Activated naive CD8-positive, alpha-beta T cell treated with anti-CD3 and anti-CD28 coated beads, Interleukin-2, amount 50 U/mL, for 16 hours (primary cell): ENCODE data around the gene STX17.
A peak's percentile ranks its signal among the peaks of the same experiment; 100 is the strongest.
"Not testable (repeated sequence)": the region's sequence is repeated elsewhere in the genome, so short reads cannot be mapped to it uniquely, and the experiment has no call there.

Experiments
- DNase-seq: peaks from one replicate; pipeline ENCODE4 v3.0.0-alpha.2; 2020; ENCODE audit warnings: low read depth, low spot score

STX17 gene

GRCh38 chr9:99906403-99907207, at the start of gene STX17:
TSS of gene STX17 (plus strand) at chr9:99906654. CDS start at chr9:99915240, 8,586 bp downstream.
- DNase-seq = peak; percentile 54

GRCh38 chr9:99857576-99857975, 48.9 kb upstream of the STX17 start:
- DNase-seq = not testable (repeated sequence)

DNA sequence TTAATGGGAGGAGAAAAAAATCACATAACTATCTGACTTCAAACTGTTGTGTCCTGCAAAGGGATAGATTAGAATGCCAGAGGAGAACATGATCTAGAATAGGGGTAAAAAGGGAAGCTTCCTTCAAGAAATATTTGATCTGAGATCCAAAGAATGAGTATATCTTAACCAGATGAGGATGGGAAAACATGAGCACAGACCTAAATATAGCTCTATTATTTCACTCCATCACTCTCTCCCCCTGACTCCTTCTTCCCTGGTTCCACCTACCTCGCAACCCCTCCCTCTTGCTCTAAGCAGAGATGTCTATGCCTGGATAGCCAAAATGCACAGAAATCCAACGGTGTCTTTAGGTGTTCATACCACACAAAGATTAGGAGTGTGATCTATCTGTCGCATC, 48.4 kb upstream of the STX17 start:
- no peak for DNase-seq

GRCh38 chr9:99859243-99859980, 47.0 kb upstream of the STX17 start:
- no peak for DNase-seq

- no peak for DNase-seq
Observed at GRCh38 chr9:99860266-99860665, 46.2 kb upstream of the STX17 start.

- DNase-seq = no peak
Observed at GRCh38 chr9:99863955-99864354, 42.5 kb upstream of the STX17 start.

DNA sequence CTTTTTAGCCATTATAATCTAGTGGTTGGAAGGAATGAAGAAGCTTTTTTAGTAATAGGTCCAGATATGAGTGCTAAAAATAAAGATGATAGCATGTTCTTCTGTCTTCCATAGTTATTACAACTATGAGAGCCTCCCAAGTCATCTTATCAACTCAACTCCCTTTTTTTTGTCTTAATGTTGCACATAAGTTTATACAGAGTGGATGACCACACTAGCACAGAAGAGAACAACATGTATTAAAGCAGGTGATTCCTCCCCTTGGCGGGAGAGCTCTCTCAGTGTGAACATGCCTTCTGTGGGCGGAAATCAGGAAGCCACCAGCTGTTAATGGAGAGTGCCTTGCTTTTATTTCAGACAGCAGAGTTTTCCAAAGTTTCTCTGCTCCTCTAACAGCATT, 40.1 kb upstream of the STX17 start:
- DNase-seq = no peak

- DNase-seq = no peak
Observed at GRCh38 chr9:99867536-99867935, 38.9 kb upstream of the STX17 start.

DNA sequence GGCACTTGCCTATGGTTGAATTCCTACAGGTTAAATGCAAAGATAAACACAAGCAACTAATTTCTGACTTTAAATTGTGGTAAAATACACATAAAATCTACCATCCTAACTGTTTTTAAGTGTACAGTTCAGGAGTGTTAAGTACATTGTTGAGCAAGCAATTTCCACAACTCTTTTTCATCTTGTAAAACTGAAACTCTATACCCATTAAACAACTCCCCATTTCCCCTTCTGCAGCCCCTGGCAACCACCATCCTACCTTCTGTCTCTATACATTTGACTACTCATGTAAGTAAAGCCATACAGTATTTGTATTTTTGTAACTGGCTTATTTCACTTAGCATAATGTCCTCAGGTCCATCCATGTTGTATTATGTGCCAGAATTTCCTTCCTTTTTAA, 38.5 kb upstream of the STX17 start:
- DNase-seq = no peak

DNA sequence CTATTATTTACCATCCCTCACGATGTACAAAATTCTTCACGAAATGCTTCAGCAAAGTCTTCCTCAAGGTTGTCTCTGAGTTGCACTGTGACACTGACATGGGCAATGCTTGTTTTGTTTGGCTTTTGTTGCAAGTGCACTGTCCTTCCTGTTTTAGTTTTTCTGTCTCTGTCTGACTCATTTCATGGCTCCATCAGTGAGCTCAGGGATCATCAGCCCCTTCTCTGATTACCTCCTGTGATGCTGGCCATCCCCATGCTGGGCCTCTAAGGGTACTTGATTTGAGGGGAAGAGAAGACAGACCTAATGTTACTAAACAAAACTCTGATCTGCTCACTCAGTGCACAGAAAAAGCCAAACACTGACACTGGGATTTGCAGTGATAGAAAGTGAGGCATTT, 37.6 kb upstream of the STX17 start:
- no peak for DNase-seq

GRCh38 chr9:99870126-99870525, 36.3 kb upstream of the STX17 start:
- DNase-seq = no peak

GRCh38 chr9:99873531-99873930, 32.9 kb upstream of the STX17 start:
- no peak for DNase-seq

- no peak for DNase-seq
Observed at GRCh38 chr9:99873943-99874584, 32.4 kb upstream of the STX17 start.

DNA sequence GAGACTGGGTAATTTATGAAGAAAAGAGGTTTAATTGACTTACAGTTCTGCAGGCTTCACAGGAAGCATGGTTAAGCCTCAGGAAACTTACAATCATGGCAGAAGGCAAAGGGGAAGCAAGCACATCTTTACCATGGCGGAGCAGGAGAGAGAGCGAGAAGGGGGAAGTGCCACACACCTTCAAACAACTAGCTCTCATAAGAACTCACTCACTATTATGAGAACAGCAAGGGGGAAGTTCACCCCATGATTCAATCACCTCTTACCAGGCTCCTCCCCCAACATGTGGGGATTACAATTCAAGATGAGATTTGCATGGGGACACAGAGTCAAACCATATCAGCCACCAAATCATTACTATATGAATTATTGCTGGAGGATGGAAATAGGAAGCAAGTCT, 30.3 kb upstream of the STX17 start:
- no peak for DNase-seq

- DNase-seq = no peak
Observed at GRCh38 chr9:99878651-99879050, 27.8 kb upstream of the STX17 start.

GRCh38 chr9:99881769-99882168, 24.7 kb upstream of the STX17 start:
- no peak for DNase-seq

DNA sequence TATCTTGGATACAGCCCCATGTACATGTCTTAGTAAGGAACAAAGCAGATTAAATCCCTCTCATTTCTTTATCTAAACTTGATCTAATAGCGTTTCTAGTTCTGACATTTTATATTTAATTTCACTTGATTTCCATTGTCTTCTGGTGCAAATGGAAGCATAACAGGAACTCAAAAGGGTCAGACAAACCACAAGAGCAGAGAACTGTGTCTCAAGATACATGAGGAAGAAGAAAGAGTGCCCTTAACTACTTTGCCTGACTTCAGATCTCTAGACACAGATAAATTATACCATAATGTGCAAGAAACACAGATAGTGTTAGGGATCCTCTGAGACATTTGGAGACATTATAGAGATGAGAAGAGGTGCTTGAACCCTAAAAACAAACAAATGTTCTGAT, 20.7 kb upstream of the STX17 start:
- no peak for DNase-seq

DNA sequence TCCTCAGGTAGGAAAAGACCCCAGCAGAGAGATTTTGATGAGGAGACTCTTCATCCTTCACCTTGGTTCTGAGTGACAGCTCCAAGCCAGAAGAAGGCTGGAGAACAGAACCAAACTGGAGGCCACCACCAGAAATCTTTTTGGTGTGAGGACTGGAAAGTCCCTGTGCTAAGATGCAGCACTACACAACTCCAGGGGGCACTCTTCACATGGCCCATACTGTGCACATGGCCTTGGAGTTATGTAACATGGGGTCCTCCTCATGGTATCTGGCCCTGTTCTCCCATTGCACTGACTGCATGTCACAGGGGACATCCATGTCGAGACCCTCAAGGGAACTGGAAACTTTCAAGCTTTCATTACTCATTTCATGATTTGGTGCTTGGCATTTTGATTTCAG, 17.3 kb upstream of the STX17 start:
- no peak for DNase-seq

DNA sequence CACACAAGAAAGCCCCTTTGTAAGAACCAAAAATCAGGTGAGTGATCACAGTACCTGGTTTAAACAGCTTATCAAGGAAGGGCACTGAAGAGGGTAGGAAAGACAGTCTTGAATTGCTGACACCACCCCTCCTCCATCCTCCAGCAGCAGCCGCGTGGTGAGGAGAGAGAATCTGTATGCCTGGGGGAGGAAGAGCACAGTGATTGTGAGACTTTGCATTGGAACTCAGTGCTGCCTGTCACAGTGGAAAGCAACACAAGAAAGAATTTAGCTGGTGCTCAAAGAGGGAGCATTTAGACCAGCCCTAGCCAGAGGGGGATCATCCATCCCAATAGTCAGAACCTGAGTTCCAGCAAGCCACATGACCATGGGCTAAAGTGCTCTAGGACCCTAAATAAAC, 11.6 kb upstream of the STX17 start:
- DNase-seq = no peak

- DNase-seq = no peak
Observed at GRCh38 chr9:99895510-99895909, 10.9 kb upstream of the STX17 start.

DNA sequence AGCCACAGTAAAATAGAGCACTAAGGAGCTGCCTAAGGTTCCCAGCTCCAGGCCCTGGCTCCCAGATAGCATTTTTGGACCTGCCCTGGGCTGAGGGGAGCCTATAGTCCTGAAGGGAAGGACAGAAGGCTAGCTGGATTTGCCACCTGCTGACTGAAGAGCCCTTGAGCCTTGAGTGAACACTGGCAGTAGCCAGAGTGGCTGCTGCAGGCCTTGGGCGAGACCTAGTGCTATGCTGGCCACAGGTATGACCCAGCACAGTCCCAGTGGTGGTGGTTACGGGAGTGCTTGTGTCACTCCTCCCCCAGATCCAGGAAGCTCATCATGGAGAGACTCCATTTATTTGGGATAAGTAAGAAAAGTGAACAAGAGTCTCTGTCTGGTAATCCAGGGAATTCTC, 10.3 kb upstream of the STX17 start:
- no peak for DNase-seq

- no peak for DNase-seq
Observed at GRCh38 chr9:99903393-99903792, 3.1 kb upstream of the STX17 start.
